NCI-H82 (cell line): ENCODE data around the gene TRABD2B.
"Not testable (repeated sequence)": the region's sequence is repeated elsewhere in the genome, so short reads cannot be mapped to it uniquely, and the experiment has no call there.

Experiments used
- DNase-seq: peaks from one replicate; lab custom pipeline; 2025; lab: John Stamatoyannopoulos, UW

The TRABD2B gene

GRCh38 chr1:47967864-47968555, 29.2 kb downstream of the TRABD2B start:
- no peak for DNase-seq

GRCh38 chr1:47965816-47966215, 31.4 kb downstream of the TRABD2B start:
- no peak for DNase-seq

GRCh38 chr1:47964636-47965035, 32.5 kb downstream of the TRABD2B start:
- DNase-seq = no peak

GRCh38 chr1:47963568-47964358, 33.4 kb downstream of the TRABD2B start:
- DNase-seq = no peak

GRCh38 chr1:47962750-47963492, 34.3 kb downstream of the TRABD2B start:
- peak; percentile 95 for DNase-seq

- not testable (repeated sequence) for DNase-seq
Measured at GRCh38 chr1:47961835-47962234, 35.4 kb downstream of the TRABD2B start.

- not testable (repeated sequence) for DNase-seq
Measured at GRCh38 chr1:47956491-47956890, 40.7 kb downstream of the TRABD2B start.

GRCh38 chr1:47953661-47954060, 43.5 kb downstream of the TRABD2B start:
- no peak for DNase-seq

GRCh38 chr1:47951545-47952235, 45.5 kb downstream of the TRABD2B start:
- peak; percentile 15 for DNase-seq

GRCh38 chr1:47951026-47951425, 46.2 kb downstream of the TRABD2B start:
- DNase-seq = no peak

GRCh38 chr1:47950471-47950870, 46.7 kb downstream of the TRABD2B start:
- no peak for DNase-seq

- DNase-seq = peak; percentile 57
Measured at GRCh38 chr1:47948126-47948525, 49.1 kb downstream of the TRABD2B start.

GRCh38 chr1:47947531-47947930, 49.7 kb downstream of the TRABD2B start:
- no peak for DNase-seq

- no peak for DNase-seq
Measured at GRCh38 chr1:47944561-47944960, 52.6 kb downstream of the TRABD2B start.

- no peak for DNase-seq
Measured at GRCh38 chr1:47942240-47942629, 55.0 kb downstream of the TRABD2B start.

GRCh38 chr1:47941609-47942239, 55.5 kb downstream of the TRABD2B start:
- peak; percentile 20 for DNase-seq

GRCh38 chr1:47940779-47941178, 56.4 kb downstream of the TRABD2B start:
- DNase-seq = no peak

- no peak for DNase-seq
Measured at GRCh38 chr1:47940326-47940725, 56.9 kb downstream of the TRABD2B start.

GRCh38 chr1:47938520-47938919, 58.7 kb downstream of the TRABD2B start:
- DNase-seq = no peak

GRCh38 chr1:47937586-47938254, 59.5 kb downstream of the TRABD2B start:
- no peak for DNase-seq

- no peak for DNase-seq
Measured at GRCh38 chr1:47936916-47937551, 60.2 kb downstream of the TRABD2B start.
